ENCODE data around the gene PRELID3B. TPM values are rescaled to one million over a fixed set of nuclear protein-coding genes. Genes with fewer than 3 reads are reported as not detected.

PRELID3B gene
- total RNA-seq, 2 donors from 2014 or later: 168 to 181 TPM

GRCh38 chr20:59071216-59071615 lies 28.6 kb upstream of the PRELID3B start:
- peaks cover 43% of the 10 kb centered on the region for H3K4me1 Mint-ChIP-seq (ENCODE audit: low read depth)
- no peak for ATAC-seq (replicated peaks in 1 of 2)
- no peak overlapping the region for H3K27ac Mint-ChIP-seq
- H3K4me3 Mint-ChIP-seq: no peak overlapping the region
- H3K9me3 Mint-ChIP-seq: no peaks in the 10 kb centered on the region
- H3K36me3 Mint-ChIP-seq (ENCODE audit: insufficient read depth in 2 of 2): no peaks in the 10 kb centered on the region
- DNase-seq: no peak
- H3K27me3 Mint-ChIP-seq (ENCODE audit: low read depth): peaks cover 53% of the 10 kb centered on the region

- H3K9me3 Mint-ChIP-seq: no peaks in the 10 kb centered on the region
- H3K27ac Mint-ChIP-seq: no peak overlapping the region
- H3K36me3 Mint-ChIP-seq (ENCODE audit: insufficient read depth in 2 of 2): no peaks in the 10 kb centered on the region
- ATAC-seq (replicated peaks in 1 of 2) (no peak), DNase-seq (no peak)
- H3K4me1 Mint-ChIP-seq (ENCODE audit: low read depth): peaks cover 21% of the 10 kb centered on the region
- no peak overlapping the region for H3K4me3 Mint-ChIP-seq
- peaks cover 38% of the 10 kb centered on the region for H3K27me3 Mint-ChIP-seq (ENCODE audit: low read depth)
Observed at GRCh38 chr20:59069026-59069425, 26.4 kb upstream of the PRELID3B start.

GRCh38 chr20:59068534-59068933 lies 25.9 kb upstream of the PRELID3B start:
- Mint-ChIP-seq H3K36me3 (ENCODE audit: insufficient read depth in 2 of 2) (no peaks in the 10 kb centered on the region), H3K9me3 (no peaks in the 10 kb centered on the region), H3K27ac (no peak overlapping the region), H3K4me1 (ENCODE audit: low read depth) (peaks cover 16% of the 10 kb centered on the region), H3K4me3 (no peak overlapping the region), H3K27me3 (ENCODE audit: low read depth) (peaks cover 38% of the 10 kb centered on the region)
- ATAC-seq (replicated peaks in 1 of 2) (no peak), DNase-seq (no peak)

- Mint-ChIP-seq H3K36me3 (ENCODE audit: insufficient read depth in 2 of 2) (no peaks in the 10 kb centered on the region), H3K27ac (no peak overlapping the region), H3K9me3 (no peaks in the 10 kb centered on the region), H3K4me1 (ENCODE audit: low read depth) (no peaks in the 10 kb centered on the region), H3K4me3 (no peak overlapping the region), H3K27me3 (ENCODE audit: low read depth) (peaks cover 12% of the 10 kb centered on the region)
- no peak for ATAC-seq (replicated peaks in 1 of 2)
- DNase-seq: no peak
Observed at GRCh38 chr20:59064214-59064722, 21.7 kb upstream of the PRELID3B start.

- Mint-ChIP-seq H3K27me3 (ENCODE audit: low read depth) (peaks cover 12% of the 10 kb centered on the region), H3K4me1 (ENCODE audit: low read depth) (no peaks in the 10 kb centered on the region), H3K4me3 (no peak overlapping the region), H3K9me3 (no peaks in the 10 kb centered on the region), H3K27ac (no peak overlapping the region), H3K36me3 (ENCODE audit: insufficient read depth in 2 of 2) (no peaks in the 10 kb centered on the region)
- no peak for DNase-seq
- ATAC-seq (replicated peaks in 1 of 2): no peak
Observed at GRCh38 chr20:59063358-59064213, 21.0 kb upstream of the PRELID3B start.

GRCh38 chr20:59062081-59062480 lies 19.5 kb upstream of the PRELID3B start:
- DNase-seq: no peak
- H3K36me3 Mint-ChIP-seq (ENCODE audit: insufficient read depth in 2 of 2): no peaks in the 10 kb centered on the region
- H3K27ac Mint-ChIP-seq: no peak overlapping the region
- no peaks in the 10 kb centered on the region for H3K4me1 Mint-ChIP-seq (ENCODE audit: low read depth)
- H3K4me3 Mint-ChIP-seq: no peak overlapping the region
- no peak for ATAC-seq (replicated peaks in 1 of 2)
- no peaks in the 10 kb centered on the region for H3K9me3 Mint-ChIP-seq
- peaks cover 5% of the 10 kb centered on the region for H3K27me3 Mint-ChIP-seq (ENCODE audit: low read depth)

GRCh38 chr20:59055302-59055701 lies 12.7 kb upstream of the PRELID3B start:
- no peak for DNase-seq
- Mint-ChIP-seq H3K27ac (no peak overlapping the region), H3K4me3 (no peak overlapping the region), H3K9me3 (no peaks in the 10 kb centered on the region), H3K36me3 (ENCODE audit: insufficient read depth in 2 of 2) (no peaks in the 10 kb centered on the region), H3K27me3 (ENCODE audit: low read depth) (peaks cover 21% of the 10 kb centered on the region), H3K4me1 (ENCODE audit: low read depth) (no peaks in the 10 kb centered on the region)
- no peak for ATAC-seq (replicated peaks in 1 of 2)

- peaks cover 16% of the 10 kb centered on the region for H3K4me1 Mint-ChIP-seq (ENCODE audit: low read depth)
- H3K4me3 Mint-ChIP-seq: no peak overlapping the region
- H3K9me3 Mint-ChIP-seq: peaks cover 0 to 2% of the 10 kb centered on the region in 2 donors
- no peak for DNase-seq
- no peak overlapping the region for H3K27ac Mint-ChIP-seq
- ATAC-seq (replicated peaks in 1 of 2): no peak
- peaks cover 26% of the 10 kb centered on the region for H3K27me3 Mint-ChIP-seq (ENCODE audit: low read depth)
- H3K36me3 Mint-ChIP-seq (ENCODE audit: insufficient read depth in 2 of 2): no peaks in the 10 kb centered on the region
Observed at GRCh38 chr20:59051666-59052185, 9.1 kb upstream of the PRELID3B start.

- peaks cover 0 to 2% of the 10 kb centered on the region in 2 donors for H3K9me3 Mint-ChIP-seq
- H3K4me1 Mint-ChIP-seq (ENCODE audit: low read depth): peaks cover 16% of the 10 kb centered on the region
- DNase-seq: no peak
- no peak for ATAC-seq (replicated peaks in 1 of 2)
- no peaks in the 10 kb centered on the region for H3K36me3 Mint-ChIP-seq (ENCODE audit: insufficient read depth in 2 of 2)
- H3K27me3 Mint-ChIP-seq (ENCODE audit: low read depth): peaks cover 19% of the 10 kb centered on the region
- H3K4me3 Mint-ChIP-seq: no peak overlapping the region
- no peak overlapping the region for H3K27ac Mint-ChIP-seq
Observed at GRCh38 chr20:59050437-59050836, 7.9 kb upstream of the PRELID3B start.

GRCh38 chr20:59048681-59049030 lies 6.1 kb upstream of the PRELID3B start:
- H3K36me3 Mint-ChIP-seq (ENCODE audit: insufficient read depth in 2 of 2): no peaks in the 10 kb centered on the region
- H3K4me1 Mint-ChIP-seq (ENCODE audit: low read depth): peaks cover 22% of the 10 kb centered on the region
- ATAC-seq (replicated peaks in 1 of 2) (no peak), DNase-seq (no peak)
- H3K27me3 Mint-ChIP-seq (ENCODE audit: low read depth): peaks cover 11% of the 10 kb centered on the region
- no peak overlapping the region for H3K27ac Mint-ChIP-seq
- H3K9me3 Mint-ChIP-seq: peaks cover 0 to 2% of the 10 kb centered on the region in 2 donors
- H3K4me3 Mint-ChIP-seq: peak overlapping the region in 1 of 2 donors; percentile 43

- H3K36me3 Mint-ChIP-seq (ENCODE audit: insufficient read depth in 2 of 2): no peaks in the 10 kb centered on the region
- peak overlapping the region; percentile 1 to 43 for H3K4me3 Mint-ChIP-seq
- DNase-seq: peak; percentile 38 to 40
- peaks cover 0 to 2% of the 10 kb centered on the region in 2 donors for H3K9me3 Mint-ChIP-seq
- peak overlapping the region; percentile 21 for H3K27ac Mint-ChIP-seq
- peaks cover 27% of the 10 kb centered on the region for H3K4me1 Mint-ChIP-seq (ENCODE audit: low read depth)
- H3K27me3 Mint-ChIP-seq (ENCODE audit: low read depth): peaks cover 5% of the 10 kb centered on the region
- peak; percentile 88 to 92 for ATAC-seq (replicated peaks in 1 of 2)
Observed at GRCh38 chr20:59047938-59048680, 5.5 kb upstream of the PRELID3B start.

- Mint-ChIP-seq H3K9me3 (peaks cover 0 to 2% of the 10 kb centered on the region in 2 donors), H3K36me3 (ENCODE audit: insufficient read depth in 2 of 2) (peaks cover 2% of the 10 kb centered on the region in 2 donors), H3K4me3 (no peak overlapping the region), H3K27me3 (ENCODE audit: low read depth) (peaks cover 5% of the 10 kb centered on the region), H3K27ac (no peak overlapping the region), H3K4me1 (ENCODE audit: low read depth) (peaks cover 29% of the 10 kb centered on the region)
- ATAC-seq (replicated peaks in 1 of 2): no peak
- DNase-seq: no peak
Observed at GRCh38 chr20:59046862-59047261, 4.3 kb upstream of the PRELID3B start.

- ATAC-seq (replicated peaks in 1 of 2) (no peak), DNase-seq (no peak)
- Mint-ChIP-seq H3K4me3 (no peak overlapping the region), H3K36me3 (ENCODE audit: insufficient read depth in 2 of 2) (peaks cover 8 to 16% of the 10 kb centered on the region in 2 donors), H3K4me1 (ENCODE audit: low read depth) (peaks cover 48% of the 10 kb centered on the region), H3K9me3 (peaks cover 0 to 2% of the 10 kb centered on the region in 2 donors), H3K27me3 (ENCODE audit: low read depth) (peaks cover 5% of the 10 kb centered on the region), H3K27ac (no peak overlapping the region)
Observed at GRCh38 chr20:59044796-59045195, 2.2 kb upstream of the PRELID3B start.
